ENCODE results near the gene KIAA0232.
A peak's percentile ranks its signal among the peaks of the same experiment; 100 is the strongest.

- TF ChIP-seq POLR2A (IDR thresholded peaks at IDR 0.05; ENCODE audit: low read length), result peak; percentile 52
- TF ChIP-seq GATA1 (IDR thresholded peaks at IDR 0.05; ENCODE audit: low read depth, low read length), result no peak
Observed at GRCh38 chr4:6782147-6782845, at the start of gene KIAA0232.
